PFSK-1 (cell line): ENCODE measurements around the gene DGAT2.

ENCODE experiments used
- FOXP2 ChIP-seq: optimal IDR thresholded peaks from 2 replicates; pipeline ENCODE3; 2011; ENCODE audit warnings: borderline replicate concordance, control low read depth, inconsistent platforms; ENCODE audit not compliant: insufficient read depth; ENCODE audit errors: extremely low read length, extremely low read depth
- POLR2AphosphoS5 ChIP-seq: IDR thresholded peaks from 2 replicates; pipeline ENCODE4 v1.6.1; 2012; ENCODE audit warnings: low read depth, mild to moderate bottlenecking, control low read depth, low read length, moderate library complexity
- TAF1 ChIP-seq: IDR thresholded peaks from 2 replicates; pipeline ENCODE4 v1.6.1; 2012; ENCODE audit warnings: low read length, control low read depth, borderline replicate concordance; ENCODE audit not compliant: insufficient read depth
- TF ChIP-seq, protein P1 (sequence below), 2 experiments: IDR thresholded peaks; 2 replicates each; pipeline versions ENCODE4 v1.6.1 to v1.8.0; 2011 to 2012; ENCODE audit warnings: low read depth in 2 of 2, low read length in 2 of 2, control low read depth in 1 of 2, inconsistent platforms in 1 of 2, mild to moderate bottlenecking in 1 of 2, moderate library complexity in 1 of 2; ENCODE audit not compliant: insufficient read depth in 1 of 2

DNA sequence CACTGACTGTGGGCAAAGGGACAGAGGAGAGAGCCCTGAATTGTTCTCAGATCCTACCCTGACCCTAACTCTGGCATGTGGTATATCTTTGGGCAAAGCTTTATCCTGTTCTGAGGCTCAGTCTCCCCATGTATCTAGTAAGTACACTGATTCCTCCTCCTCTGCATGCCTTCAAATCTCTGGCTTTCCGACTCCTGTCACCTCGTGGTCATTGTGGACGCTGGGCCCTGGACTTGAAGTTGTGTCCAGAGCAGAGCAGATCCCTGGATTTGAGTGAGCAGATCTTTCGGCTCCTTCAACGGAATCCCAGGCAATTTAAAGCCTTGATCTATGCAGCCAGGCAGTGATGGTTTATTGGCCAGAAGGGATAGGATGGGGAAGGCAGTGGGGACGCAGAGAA, 47.9 kb upstream of the DGAT2 start:
- no peak for TF ChIP-seq POLR2AphosphoS5
- TF ChIP-seq, protein P1, sequence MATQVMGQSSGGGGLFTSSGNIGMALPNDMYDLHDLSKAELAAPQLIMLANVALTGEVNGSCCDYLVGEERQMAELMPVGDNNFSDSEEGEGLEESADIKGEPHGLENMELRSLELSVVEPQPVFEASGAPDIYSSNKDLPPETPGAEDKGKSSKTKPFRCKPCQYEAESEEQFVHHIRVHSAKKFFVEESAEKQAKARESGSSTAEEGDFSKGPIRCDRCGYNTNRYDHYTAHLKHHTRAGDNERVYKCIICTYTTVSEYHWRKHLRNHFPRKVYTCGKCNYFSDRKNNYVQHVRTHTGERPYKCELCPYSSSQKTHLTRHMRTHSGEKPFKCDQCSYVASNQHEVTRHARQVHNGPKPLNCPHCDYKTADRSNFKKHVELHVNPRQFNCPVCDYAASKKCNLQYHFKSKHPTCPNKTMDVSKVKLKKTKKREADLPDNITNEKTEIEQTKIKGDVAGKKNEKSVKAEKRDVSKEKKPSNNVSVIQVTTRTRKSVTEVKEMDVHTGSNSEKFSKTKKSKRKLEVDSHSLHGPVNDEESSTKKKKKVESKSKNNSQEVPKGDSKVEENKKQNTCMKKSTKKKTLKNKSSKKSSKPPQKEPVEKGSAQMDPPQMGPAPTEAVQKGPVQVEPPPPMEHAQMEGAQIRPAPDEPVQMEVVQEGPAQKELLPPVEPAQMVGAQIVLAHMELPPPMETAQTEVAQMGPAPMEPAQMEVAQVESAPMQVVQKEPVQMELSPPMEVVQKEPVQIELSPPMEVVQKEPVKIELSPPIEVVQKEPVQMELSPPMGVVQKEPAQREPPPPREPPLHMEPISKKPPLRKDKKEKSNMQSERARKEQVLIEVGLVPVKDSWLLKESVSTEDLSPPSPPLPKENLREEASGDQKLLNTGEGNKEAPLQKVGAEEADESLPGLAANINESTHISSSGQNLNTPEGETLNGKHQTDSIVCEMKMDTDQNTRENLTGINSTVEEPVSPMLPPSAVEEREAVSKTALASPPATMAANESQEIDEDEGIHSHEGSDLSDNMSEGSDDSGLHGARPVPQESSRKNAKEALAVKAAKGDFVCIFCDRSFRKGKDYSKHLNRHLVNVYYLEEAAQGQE (IDR thresholded peaks at IDR 0.05; ENCODE audit: insufficient read depth in 1 of 2, low read depth in 2 of 2, low read length in 2 of 2): no peak
- no peak for TF ChIP-seq TAF1
- no peak for TF ChIP-seq FOXP2
